Measurements from ENCODE around the gene FSHB.
A peak's percentile ranks its signal among the peaks of the same experiment; 100 is the strongest.
"Not testable (repeated sequence)": the region's sequence is repeated elsewhere in the genome, so short reads cannot be mapped to it uniquely, and the experiment has no call there.

Gene FSHB

DNA sequence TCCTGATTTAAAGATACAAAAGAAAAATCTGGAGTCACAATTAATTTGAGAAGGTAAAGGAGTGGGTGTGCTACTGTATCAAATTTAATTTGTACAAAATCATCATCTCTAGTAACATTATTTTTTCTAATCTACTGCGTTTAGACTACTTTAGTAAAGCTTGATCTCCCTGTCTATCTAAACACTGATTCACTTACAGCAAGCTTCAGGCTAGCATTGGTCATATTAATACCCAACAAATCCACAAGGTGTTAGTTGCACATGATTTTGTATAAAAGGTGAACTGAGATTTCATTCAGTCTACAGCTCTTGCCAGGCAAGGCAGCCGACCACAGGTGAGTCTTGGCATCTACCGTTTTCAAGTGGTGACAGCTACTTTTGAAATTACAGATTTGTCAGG lies at the start of gene FSHB:
TSS of gene FSHB (plus strand) at position 301 of the 400 bp plus-strand sequence. CDS start 889 bp downstream, outside the sequence.
- no peak for DNase-seq

DNA sequence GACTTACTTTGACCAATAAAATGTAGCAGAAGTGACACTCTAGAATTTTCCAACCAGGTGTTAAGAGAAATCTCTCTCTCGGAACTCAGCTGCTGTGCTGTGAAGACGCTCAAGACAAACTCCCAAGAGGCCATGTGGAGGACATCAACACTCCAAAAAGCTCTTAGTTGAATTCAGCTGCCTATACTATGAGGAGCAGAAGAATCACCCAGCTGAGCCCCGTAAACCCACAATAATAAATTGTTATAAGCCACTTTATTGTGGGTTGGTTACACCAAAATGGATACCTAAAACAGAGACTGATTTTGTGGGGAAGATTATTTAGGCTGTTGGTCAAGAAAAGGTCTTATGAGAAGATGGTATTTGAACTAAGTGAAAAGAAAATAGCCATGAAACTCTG lies 44.1 kb upstream of the FSHB start:
- DNase-seq = no peak

DNA sequence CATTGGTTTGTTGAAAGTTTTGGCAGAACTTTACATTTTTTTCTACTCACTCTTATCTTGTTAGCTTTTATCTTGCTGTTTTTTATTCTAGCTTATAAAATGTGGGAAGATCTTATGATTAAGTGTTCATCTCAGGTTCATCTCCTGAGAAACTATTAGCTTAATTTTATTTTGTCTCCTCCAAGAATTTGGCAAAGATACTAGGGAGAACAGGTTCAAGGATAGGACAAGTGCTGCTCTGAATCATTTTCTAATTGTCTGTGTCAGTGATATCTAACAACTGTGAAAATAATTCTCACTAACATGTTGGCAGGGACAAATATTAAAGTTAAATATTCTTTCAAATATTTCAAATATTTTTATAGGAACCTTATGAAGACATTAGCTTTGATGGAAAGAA lies 38.2 kb upstream of the FSHB start:
- DNase-seq = no peak

DNA sequence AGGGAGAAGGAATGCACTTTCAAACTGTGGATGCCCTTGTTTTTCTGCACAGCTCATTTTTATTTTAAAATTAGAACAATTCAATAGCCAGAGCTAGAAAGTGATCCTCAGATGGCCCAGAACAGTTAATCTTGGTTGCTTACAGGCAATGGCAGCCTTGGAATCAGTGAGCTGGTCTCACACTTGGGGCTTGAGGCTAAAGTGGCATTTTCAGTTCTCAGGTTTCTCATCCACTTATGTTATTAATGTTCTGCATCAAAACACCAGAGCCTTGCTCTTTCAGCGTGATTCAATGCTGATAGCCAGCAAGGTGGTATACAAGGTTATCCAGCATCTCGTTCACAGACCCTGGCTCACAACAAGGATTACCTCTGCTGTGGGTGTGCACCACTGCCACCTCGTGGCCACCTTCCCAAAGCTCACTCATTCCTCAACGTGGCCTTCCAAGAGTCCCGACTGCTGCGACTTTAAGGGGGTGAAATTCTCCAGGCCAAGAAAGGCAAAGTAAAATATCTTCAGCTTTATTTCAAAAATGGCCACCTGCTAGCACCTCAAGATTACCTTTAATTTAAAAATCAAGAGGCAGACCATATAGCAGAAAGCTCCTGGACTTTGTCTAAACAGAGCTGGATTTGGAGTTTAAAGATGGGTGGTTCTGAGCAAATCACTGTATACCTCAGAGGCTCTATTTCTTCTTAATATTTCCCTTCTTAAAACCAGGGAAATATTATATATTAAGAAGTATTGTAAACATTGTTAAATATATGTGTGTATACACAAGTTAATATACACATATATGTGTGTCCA lies 34.2 kb upstream of the FSHB start:
- peak; percentile 10 to 19 for DNase-seq

DNA sequence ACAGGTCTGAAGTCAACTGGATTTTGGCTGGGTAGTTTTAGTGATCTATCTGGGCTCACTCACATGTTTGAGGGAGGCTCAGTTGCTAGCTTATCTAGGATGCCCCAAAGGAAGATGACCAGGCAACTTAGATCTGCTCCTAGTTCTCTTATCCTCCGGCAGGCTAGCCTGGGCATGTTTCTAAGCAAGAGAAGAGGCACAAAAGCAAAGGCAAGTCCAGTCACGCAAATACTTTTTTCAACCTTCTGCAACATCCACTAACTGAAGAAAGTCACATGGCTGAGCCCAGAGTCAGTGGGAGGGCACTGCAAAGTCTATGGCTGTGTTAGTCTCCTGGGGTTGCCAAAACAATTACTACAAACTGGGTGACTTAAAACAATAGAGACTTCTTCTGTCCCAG lies 32.9 kb upstream of the FSHB start:
- no peak for DNase-seq

DNA sequence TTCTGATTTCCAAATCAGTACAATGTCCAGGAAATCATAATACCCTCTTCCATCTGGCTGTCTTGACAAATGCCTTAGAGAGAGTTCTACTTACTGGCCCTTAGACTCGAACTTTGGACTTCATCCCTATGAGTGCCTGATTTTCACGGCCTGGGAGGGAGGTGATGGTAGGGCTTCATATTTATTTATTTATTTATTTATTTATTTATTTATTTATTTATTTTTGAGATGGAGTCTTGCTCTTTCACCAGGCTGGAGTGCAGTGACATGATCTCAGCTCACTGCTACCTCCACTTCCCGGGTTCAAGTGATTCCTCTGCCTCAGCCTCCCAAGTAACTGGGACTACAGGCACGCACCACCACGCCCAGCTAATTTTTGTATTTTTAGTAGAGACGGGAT lies 27.8 kb upstream of the FSHB start:
- not testable (repeated sequence) for DNase-seq

DNA sequence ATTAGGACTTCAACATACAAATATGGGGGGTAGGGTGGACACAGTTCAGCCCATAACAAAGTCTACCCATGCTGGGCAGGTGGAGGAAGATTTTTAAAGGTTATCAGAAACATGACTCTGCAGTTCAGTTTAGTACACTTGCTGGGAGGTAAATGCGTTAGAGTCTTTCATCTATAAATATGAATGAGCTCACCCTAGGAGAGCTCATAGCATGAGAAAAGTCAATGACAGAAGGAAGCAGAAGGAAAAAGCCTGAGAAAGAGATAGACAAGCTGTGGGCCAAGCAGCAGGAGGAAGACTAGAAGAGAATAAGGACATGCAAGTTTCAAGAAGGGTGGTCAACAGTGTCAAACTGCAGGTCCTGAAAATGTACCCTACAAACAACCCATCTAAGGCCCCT lies 27.0 kb upstream of the FSHB start:
- no peak for DNase-seq

DNA sequence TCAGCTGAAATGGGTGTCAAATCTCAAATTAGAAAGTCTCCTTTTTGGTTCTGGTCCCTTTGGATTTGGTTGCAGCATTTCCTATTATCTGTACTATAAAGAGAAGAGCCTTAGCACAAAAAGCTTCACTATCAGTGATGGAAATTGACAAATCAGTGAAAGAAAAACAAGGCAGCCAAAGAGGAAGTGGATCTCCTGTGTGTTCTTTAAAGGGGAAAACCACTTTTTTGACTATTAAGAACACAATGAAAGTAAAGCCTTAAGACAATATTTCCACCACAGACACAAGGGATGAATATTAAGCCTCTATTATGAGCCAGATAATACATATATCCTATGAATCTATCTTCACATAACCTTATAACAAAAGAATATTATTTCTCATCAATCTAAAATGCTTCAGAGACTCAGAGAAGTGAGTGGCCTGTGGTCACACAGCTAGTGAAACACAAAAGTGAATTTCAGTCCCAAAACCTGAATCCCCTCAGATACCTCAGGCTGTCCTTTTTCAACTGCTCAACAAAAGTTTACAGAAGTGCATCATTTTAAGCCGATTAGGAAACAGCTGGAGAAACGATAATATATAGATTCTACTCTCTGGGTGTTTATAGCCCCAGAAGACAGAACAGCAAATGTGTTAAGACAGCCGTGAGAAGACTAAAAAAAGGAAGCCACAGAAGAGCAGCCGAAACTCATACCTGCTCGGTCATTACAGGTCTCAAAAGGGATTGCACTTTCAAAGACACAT lies 24.4 kb upstream of the FSHB start:
- DNase-seq = no peak

DNA sequence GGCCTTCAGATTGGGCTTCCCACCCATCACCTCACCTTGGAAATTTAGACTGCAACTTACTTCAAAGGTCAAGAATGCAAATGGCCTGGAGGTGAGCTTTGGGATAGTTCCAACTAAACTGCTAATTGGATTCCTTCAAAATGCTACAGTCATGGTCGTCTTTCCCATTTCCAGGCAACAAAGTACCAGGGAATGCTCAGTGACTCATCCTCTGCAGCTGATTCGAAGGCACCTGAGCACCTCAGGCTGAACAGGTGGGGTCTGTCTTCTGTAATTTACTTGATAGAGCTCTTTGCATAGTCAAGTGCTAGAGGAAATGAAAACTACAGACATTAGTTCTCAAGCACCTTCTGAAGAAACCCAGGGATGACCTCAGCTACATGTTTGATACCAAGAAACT lies 20.5 kb upstream of the FSHB start:
- DNase-seq = no peak

DNA sequence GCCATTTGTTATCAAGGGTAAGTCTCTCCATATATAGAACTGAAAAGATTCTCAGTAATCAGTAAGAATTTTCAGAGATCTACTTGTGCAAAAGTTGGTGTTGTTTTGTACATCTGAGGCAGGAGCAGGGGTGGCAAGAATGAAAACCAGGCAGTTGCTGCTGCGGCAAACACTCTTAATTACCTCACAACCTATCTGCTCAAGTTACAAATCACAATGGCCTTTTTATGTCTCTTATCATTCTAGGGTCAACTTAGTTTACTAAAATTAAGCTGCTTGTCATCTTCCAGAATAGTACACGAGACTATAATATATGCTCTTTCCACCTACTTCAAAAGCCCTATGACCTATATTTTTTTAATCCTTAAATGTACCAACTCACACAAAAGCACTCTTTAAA lies 14.3 kb upstream of the FSHB start:
- DNase-seq = no peak

DNA sequence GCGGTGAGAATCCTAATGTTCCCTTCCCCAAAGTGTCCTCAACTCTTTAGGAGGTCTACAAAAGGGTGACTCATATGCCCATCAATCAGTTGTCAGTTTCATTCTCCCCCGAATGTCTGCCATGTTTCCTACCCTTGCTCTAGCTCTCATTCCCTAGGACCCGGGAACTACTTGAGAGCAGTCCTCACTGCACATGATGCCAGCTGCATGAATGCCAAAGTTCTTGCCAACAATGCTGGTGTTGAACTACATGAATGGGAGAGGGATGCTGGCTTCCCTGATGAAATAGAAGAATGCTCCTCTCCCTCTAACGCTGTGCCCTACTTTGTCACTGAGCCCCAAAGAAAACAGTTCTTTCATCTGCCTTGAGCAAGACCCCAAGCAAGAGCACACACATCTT lies 12.5 kb upstream of the FSHB start:
- DNase-seq = no peak

DNA sequence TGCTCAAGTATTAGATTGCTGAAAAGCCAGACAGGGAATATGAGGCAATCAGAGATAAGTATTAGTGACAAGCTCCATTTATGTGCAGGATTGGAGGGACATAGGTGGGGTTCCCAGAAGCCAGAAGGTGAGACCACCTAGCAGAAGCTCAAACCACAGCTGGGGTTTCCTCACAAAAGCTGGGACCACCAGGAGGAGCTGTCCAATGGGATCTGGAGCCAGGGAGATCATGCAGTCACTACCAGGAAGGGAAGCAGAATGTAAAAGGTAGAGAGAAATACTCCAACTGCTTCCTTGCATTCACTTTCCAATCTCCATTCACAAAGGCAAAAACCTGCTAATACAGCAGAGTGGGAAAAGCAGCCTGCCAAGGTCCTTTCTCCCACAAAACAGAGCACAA lies 5.2 kb upstream of the FSHB start:
- no peak for DNase-seq

DNA sequence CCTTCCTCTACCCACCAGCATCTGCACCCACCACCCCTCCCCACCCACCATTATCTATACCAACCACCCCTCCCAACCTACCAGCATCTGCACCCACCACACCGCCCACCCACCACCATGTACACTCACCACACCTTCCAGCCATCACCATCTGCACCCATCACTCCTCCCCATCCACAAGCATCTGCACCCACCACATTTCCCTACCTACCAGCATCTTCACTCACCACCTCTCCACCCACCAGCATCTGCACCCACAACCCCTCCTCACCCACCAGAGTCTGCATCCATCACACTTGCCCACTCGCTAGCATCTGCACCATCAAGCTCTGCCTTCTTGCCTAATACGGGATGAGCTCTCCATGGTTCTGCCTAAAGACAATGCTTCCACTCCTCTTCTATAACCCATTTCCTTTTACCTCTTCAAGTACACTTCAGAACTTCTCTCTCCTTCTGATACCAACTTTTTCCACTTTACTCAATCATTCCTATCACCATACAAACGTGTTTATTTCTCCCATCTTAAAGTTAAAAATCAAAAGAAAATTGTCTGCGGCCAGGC lies 2.4 kb upstream of the FSHB start:
- no peak for DNase-seq

DNA sequence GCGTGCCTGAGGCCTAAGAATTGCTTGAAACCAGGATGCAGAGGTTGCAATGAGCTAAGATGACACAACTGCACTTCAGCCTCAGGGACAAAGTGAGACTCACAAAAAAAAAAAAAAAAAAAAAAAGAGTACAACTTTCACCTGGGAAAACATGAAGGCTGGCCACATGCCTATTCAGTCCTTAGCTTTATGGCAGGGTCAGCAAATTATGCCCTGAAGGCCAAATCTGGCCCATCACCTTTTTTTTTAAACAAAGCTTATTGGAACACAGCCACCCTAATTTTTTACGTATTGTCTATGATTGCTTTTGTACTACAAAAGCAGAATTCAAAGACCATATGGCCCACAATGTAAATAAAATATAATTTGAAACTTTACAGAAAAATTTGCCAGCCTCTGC lies 8.2 kb downstream of the FSHB start:
- no peak for DNase-seq

DNA sequence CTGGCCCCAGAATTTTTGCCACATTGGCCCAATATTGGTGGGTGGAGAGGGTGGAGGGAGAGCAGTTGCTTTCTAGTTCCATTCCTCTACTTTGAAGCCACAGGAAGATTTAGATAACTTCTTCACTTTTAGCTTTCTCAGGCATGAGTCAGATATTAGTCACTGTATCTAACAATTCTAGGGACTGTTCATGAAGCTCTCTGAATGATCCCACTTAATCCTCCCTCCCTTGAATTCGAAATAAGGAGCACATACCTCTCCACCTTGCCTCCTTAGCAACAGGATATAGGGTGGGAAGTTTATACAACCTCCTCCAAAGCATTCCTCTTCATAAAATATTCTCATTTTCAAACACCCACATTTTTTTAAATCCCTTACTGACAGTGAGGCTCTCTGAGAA lies 13.5 kb downstream of the FSHB start:
- no peak for DNase-seq

DNA sequence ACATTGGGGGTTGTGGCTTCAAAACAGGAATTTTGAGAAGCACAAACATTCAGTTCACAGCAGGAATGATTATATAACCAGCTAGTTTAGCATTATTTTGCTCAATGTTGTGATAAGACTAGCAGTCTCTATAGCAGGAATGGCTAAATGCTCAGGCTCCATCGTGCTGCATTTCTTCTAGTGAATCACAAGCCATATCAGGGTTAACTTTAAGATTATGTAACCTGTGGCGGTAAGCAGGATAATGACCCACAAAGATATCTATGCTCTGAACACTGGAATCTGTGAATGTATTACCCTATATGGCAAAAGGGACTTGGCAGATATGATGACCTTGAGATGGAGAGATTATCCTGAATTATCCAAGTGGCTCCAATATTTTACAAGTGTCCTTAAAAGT lies 14.8 kb downstream of the FSHB start:
- DNase-seq = no peak

DNA sequence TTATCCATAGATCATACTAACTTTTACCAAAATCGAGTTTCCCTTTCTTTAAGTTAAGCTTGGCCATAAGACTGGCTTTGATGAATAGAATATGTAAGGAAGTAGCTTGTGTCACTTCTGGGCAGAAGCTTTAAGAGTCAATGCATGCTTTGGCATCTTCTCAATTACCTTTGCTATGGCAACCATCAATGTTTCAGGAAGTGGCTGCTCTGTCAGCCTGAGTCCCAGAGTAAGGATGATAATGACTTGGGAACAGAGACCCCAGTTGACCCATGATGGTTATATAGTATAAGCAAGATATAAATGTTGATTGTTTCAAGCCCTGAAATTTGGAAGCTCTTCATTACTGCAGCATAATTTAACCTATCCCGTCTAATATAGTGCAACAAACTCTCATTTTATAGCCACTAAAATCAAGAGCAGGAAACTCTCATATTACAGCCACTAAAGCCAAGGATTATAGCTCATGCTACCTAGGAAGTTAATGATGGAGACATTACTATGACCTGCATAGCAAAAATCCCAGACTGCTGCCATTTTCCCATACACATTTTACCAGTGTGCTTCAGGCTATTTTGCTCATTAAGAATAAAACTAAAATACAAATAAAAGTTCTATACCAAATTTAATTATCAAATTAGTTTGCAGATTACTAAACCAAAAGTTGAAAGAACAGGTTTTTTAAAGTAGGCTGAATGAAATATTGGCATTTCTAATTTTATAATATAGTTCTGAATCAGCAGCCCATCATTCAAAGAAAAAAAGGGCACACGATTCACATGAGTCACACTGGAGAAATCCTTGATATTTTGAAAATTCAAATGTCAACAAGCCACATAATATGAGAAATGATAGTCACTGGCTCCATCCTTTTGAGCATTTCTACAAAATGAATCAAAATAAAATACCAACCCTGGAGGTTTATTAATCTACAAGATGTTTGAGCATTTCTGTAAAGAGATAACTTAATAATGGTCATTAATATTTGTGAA lies 23.8 kb downstream of the FSHB start:
- no peak for DNase-seq

DNA sequence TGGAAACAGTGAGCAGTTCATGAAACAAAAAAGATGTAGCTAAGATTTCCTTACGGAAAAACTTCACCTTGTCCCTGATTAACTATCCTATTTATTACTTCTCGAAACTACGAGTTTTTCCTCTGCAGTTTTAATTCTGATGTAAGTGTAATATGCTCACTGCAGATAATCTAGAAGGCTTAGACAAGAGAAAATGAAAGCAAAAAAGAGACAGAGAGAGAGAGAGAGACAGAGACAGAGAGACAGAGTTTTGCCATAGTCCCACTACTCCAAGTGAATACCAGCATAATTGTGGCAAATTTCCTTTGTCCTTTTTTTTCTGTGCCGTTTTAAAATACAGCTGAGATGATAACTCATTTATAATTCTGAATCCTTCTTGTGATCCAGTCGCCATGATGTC lies 24.8 kb downstream of the FSHB start:
- no peak for DNase-seq

DNA sequence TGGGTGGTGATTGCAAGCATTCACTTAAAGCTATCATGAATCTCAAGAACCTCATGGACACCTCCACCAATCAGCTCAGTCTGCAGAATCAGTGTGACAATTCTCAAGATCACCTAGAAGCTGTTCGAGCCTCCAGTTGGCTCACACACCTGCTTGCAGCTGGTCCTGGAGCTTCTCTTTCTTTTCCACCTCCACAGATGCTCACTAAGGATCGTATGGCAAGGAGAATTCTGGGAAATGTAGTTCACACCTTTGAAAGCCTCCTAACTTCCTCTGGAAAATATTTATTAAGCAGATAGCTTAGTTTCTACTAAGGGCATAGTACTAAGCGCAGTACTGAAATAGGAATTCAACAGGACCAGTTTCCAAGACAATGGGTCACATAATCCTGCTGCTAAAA lies 26.2 kb downstream of the FSHB start:
- no peak for DNase-seq

DNA sequence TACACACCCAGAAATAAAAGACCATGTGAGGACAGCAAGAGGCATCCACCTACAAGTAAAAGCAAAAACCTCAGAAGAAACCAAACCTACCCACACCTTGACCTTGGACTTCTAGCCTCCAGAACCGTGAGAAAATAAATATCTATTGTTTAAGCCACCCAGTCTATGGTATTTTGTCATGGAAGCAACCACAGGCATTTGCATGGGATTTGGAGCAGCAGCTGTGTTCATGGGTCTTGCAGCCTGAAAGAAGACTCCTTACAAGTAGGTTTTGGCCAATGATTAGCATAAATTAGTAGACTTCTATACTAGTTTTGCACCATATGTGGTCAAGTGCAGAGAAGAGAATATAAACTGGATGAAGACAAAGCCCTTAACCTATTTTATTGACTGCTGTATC lies 27.9 kb downstream of the FSHB start:
- no peak for DNase-seq

DNA sequence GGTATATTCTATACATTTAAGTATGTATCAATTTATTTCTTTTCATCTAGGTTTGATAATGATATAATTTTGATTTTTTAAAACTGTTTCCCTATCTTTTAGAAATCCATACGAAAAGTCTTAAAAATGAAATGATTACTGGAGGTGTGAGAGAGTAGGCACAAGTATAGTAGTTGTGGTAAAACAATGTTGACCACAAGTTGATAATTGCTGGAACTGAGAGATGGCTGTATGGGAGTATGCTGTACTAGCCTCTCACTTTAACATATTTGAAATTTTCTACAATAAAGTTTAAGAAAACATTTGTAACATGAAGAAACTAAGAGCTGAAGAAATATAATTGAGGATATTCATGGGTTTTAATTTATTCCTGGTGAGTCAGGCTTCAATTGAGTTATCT lies 30.0 kb downstream of the FSHB start:
- no peak for DNase-seq

DNA sequence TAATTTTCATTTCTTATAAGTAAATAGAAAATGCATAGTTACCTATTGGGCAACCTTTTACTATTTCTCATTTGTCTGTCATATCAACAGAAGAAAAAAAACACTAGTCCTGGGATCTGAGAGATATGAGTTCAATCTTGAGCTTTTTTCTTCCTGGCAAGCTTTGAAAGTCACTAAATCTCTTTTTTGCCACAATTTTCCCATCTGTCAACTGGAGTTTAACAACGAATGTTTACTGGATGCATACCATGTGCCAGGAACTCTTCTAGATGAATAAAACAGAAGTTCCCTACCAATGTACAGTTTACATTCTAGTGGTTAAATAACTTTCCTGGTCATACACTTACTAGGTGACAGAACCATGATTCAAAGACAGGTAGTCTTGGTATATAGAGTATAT lies 31.0 kb downstream of the FSHB start:
- DNase-seq = no peak

DNA sequence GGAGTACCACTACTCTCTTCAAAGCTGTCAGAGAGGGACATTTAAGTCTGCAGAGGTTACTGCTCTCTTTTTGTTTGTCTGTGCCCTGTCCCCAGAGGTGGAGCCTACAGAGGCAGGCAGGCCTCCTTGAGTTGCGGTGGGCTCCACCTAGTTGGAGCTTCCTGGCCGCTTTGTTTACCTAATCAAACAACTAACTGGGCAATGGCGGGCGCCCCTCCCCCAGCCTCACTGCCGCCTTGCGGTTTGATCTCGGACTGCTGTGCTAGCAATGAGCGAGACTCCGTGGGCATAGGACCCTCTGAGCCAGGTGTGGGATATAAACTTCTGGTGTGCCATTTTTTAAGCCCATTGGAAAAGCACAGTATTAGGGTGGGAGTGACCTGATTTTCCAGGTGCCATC lies 37.8 kb downstream of the FSHB start:
- DNase-seq = not testable (repeated sequence)
